Activated CD8-positive, alpha-beta T cell treated with anti-CD3 and anti-CD28 coated beads, Interleukin-2, amount 10 ng/mL, durations not matched to agents 7 days and 5 days (primary cell): ENCODE results near the gene PKNOX2. TPM values are rescaled to one million over a fixed set of nuclear protein-coding genes. Genes with fewer than 3 reads are reported as not detected.

Experiments used
- ATAC-seq: fragments of 150-1000 bp; cut with Tn5 transposase; one replicate; pipeline ENCODE4 v1.10.0; 2021; ENCODE audit warnings: moderate library complexity
- CTCF ChIA-PET: fragments of 350-600 bp; sonication (Branson Sonifier 250); formaldehyde crosslinking; loops from one replicate; lab custom pipeline; 2021; ENCODE audit warnings: antibody characterized with exemption; lab: Charles Lee
- POLR2A ChIA-PET: fragments of 350-600 bp; sonication (Branson Sonifier 250); formaldehyde crosslinking; loops from one replicate; lab custom pipeline; 2021; ENCODE audit warnings: antibody characterized with exemption; lab: Charles Lee
- DNase-seq: peaks from one replicate; pipeline ENCODE4 v3.0.0-alpha.2; 2020
- H3K27ac Mint-ChIP-seq: one replicate; pipeline ENCODE4 v1.8.0; 2021; ENCODE audit warnings: mild to moderate bottlenecking, mixed read lengths
- H3K27me3 Mint-ChIP-seq: one replicate; pipeline ENCODE4 v1.8.0; 2021; ENCODE audit warnings: low read depth, mixed read lengths
- H3K36me3 Mint-ChIP-seq: one replicate; pipeline ENCODE4 v1.8.0; 2021; ENCODE audit warnings: low read depth, mixed read lengths
- H3K4me1 Mint-ChIP-seq: one replicate; pipeline ENCODE4 v1.8.0; 2021; ENCODE audit warnings: low read depth, mixed read lengths
- H3K4me3 Mint-ChIP-seq: one replicate; pipeline ENCODE4 v1.8.0; 2021; ENCODE audit warnings: mild to moderate bottlenecking, mixed read lengths
- H3K9me3 Mint-ChIP-seq: one replicate; pipeline ENCODE4 v1.8.0; 2022; ENCODE audit warnings: mixed read lengths; ENCODE audit not compliant: insufficient read depth
- total RNA-seq, 2 experiments: library from RNA; stranded (reverse); gene quantifications; one replicate each; pipeline ENCODE4 v1.2.3, GENCODE V29; 2021

The PKNOX2 gene
- total RNA-seq, 2 experiments from 2014 or later = not detected

DNA sequence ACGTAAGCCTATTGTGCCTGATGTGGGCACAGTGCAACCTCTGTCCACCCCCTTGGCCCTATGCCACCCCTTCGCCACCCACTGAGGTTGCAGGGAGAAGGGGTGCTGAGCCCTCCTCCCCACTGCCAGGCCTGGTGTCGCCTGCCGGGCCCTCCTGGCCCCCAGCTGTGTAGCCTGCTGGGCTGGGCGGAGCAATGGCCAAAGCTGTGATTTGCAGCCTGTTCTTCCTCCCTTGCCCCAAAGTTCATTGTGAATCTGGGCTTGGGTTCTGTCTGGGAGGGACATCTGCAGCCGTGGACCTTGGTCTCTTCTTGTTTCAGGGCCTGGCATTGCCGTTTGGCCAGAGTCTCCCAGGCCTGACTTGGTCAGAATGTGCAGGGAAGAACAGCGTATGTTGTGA, 121.9 kb downstream of the PKNOX2 start:
- H3K4me3 Mint-ChIP-seq = no peak overlapping the region
- ChIA-PET CTCF (no interaction called here), POLR2A (no interaction called here)
- H3K4me1 Mint-ChIP-seq = no peaks in the 10 kb centered on the region
- DNase-seq (no peak), ATAC-seq (no peak)
- no peaks in the 10 kb centered on the region for H3K9me3 Mint-ChIP-seq
- H3K27me3 Mint-ChIP-seq = peaks cover 5% of the 10 kb centered on the region
- no peak overlapping the region for H3K27ac Mint-ChIP-seq
- H3K36me3 Mint-ChIP-seq = no peaks in the 10 kb centered on the region

DNA sequence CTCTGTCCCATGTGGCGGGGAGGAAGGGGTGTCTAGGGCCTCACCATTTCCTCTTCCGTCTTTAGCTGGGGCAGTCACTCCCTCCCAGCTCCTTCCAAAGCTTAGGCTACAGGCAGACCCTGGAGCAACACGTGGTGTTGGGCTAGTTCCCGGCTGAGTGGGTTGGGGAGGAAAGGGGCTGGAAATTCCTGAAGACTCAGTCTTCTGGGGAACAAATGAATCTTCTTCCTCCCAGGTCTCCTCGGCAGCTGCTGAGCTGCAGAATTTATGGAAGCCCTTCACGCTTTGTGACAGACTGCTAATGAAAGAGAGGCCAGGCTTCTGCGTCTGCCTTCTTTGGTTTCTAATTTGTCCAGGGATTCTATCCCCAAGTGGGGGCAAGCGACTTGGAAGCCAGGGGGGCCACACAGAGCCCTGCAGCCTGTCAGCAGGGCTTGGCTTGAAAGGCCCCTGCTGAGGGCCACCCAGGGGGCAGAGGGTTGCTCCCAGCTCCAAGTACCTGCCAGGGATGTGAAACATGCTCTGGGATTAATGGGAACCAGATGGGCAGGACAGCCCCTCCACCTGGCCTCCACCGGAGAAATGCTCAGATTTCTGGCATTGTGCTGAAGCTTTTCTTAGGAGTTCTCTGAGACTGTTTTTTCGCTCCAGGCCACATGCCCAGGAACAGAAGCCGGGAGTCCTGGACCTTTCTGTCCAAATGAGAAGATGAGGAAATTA, 123.1 kb downstream of the PKNOX2 start:
- Mint-ChIP-seq H3K27me3 (peaks cover 2% of the 10 kb centered on the region), H3K9me3 (no peaks in the 10 kb centered on the region), H3K27ac (no peak overlapping the region), H3K36me3 (no peaks in the 10 kb centered on the region), H3K4me1 (no peaks in the 10 kb centered on the region), H3K4me3 (no peak overlapping the region)
- ChIA-PET CTCF (no interaction called here), POLR2A (no interaction called here)
- no peak for ATAC-seq
- no peak for DNase-seq

DNA sequence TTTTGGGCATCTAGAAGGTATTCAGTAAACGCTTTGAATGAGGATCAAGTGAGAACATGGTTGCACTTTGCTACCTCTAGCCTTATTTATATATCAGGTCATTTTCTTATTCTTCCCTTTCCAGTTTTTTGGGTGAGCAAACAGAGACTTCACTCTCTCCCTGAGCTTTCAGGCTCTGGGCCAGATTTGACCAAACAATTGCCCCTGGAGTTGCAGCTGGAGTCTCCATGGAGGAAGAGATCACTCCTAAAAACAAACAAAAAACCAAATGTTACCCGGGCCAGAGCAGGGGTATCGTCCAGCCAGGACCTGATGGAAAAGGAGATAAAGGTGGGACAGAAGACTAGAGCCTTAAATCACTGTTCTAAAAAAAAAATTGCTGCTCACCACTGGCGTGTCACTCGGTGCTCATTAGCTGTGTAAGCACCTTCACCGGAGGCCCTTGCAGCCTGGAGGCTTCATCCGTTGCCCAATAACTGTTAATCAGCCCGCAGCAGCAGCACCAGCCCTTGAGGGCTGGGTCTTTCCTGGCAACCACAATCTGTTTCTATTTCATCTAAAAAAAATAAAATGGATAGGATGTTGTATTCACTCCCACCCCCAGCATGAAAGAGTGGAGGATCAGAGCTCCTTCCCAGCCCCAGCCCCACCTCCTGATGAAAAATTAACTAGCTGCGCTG, 125.0 kb downstream of the PKNOX2 start:
- DNase-seq = no peak
- ChIA-PET POLR2A (interaction anchor here (0.7 kb wide), 1 partner anchor 146 kb away, joined by 3 read pairs; no protein-coding TSS in a partner anchor), CTCF (no interaction called here)
- ATAC-seq = no peak
- no peaks in the 10 kb centered on the region for H3K9me3 Mint-ChIP-seq
- H3K27ac Mint-ChIP-seq = no peak overlapping the region
- no peaks in the 10 kb centered on the region for H3K36me3 Mint-ChIP-seq
- H3K4me1 Mint-ChIP-seq = no peaks in the 10 kb centered on the region
- peaks cover 8% of the 10 kb centered on the region for H3K27me3 Mint-ChIP-seq
- H3K4me3 Mint-ChIP-seq = no peak overlapping the region

DNA sequence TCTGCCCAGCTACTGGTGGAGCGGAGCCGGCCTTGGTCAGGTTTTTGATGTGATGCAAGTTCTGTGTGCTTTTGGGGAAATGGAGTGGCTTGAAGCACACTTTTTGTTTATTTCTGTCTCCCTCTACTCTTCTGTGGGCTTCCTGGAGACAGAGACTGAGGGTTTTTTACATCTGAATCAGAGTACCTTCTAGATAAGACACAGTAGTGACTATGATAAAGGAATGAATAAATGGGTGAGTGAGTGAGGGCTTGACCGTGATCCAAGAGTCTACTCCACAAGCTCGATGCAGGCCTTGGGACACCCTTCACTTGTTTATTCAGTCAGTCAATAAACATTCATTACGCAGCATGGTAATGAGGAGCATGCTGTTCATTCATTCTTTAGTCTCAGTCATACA, 125.7 kb downstream of the PKNOX2 start:
- Mint-ChIP-seq H3K4me3 (no peak overlapping the region), H3K4me1 (no peaks in the 10 kb centered on the region), H3K36me3 (no peaks in the 10 kb centered on the region), H3K27me3 (peaks cover 8% of the 10 kb centered on the region), H3K27ac (no peak overlapping the region), H3K9me3 (no peaks in the 10 kb centered on the region)
- DNase-seq (no peak), ATAC-seq (no peak)
- ChIA-PET CTCF (interaction anchor here (0.9 kb wide), 1 partner anchor 56 kb away, joined by 3 read pairs; no protein-coding TSS in a partner anchor), POLR2A (no interaction called here)

DNA sequence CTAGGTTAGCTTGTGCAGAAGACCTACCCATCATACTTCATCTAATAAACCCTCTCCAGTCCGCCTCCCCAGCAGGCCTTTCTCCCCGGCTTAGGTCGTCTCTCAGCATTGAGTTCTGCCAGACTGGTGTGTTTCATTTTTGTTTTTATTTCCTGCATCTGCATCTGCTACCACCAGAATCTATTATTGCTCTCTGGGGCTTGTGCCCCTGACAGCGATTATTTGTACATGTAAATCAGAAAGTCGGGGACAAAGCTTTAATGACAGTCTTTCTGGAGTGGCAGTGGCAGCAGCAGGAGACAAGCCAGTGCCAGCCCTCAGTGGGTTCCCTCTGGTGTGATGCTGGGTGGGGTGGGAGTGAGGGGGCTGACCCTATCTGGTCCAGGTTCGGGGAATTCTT, 127.5 kb downstream of the PKNOX2 start:
- H3K27me3 Mint-ChIP-seq = peaks cover 6% of the 10 kb centered on the region

DNA sequence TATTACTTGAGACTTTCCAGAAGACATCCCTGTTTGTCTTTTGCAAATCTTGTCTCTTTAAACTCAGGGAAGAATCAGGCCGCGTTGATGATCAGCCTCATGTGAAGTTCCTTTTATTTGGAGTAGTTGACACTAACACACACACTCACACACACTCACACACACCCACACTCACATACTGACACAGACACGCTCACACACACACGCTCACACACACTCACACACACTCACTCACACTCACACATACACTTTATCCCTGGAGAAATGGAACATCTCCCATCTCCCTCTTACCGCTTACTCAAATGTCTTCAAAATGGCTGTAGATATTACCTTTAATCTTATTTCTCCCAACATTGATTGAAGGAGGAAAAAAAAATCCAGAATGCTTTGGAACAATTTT, 129.0 kb downstream of the PKNOX2 start:
- no peak overlapping the region for H3K27ac Mint-ChIP-seq
- DNase-seq (no peak), ATAC-seq (no peak)
- peaks cover 6% of the 10 kb centered on the region for H3K27me3 Mint-ChIP-seq
- ChIA-PET CTCF (no interaction called here), POLR2A (interaction anchor here (0.5 kb wide), 1 partner anchor 293 kb away, joined by 4 read pairs; no protein-coding TSS in a partner anchor)
- H3K36me3 Mint-ChIP-seq = no peaks in the 10 kb centered on the region
- H3K9me3 Mint-ChIP-seq = no peaks in the 10 kb centered on the region
- H3K4me1 Mint-ChIP-seq = no peaks in the 10 kb centered on the region
- H3K4me3 Mint-ChIP-seq = no peak overlapping the region

More for the DNA sequence above, 127.5 kb downstream of the PKNOX2 start:
- ChIA-PET POLR2A (no interaction called here), CTCF (no interaction called here)
- no peaks in the 10 kb centered on the region for H3K4me1 Mint-ChIP-seq
- DNase-seq = no peak
- no peak overlapping the region for H3K4me3 Mint-ChIP-seq
- no peaks in the 10 kb centered on the region for H3K9me3 Mint-ChIP-seq
- ATAC-seq = no peak
- H3K36me3 Mint-ChIP-seq = no peaks in the 10 kb centered on the region
- H3K27ac Mint-ChIP-seq = no peak overlapping the region

DNA sequence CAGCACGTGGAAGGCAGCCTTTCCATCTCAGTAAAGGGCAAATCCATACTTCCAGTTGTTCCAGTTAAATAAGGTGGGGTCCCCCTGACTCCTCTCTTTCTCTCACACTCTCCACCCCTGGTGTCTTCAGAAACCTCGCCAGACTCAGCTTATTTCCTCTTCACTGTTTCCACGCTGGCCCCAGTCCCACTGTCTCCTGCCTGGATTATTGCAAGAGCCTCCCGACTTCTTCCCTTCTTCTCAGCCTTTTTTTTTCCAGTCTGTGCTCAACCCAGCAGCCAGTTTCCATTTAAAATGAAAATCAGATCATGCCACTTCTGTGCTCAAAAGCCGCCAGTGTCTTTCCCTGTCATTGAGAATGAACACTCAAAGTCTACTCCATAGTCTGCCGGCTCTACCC, 131.4 kb downstream of the PKNOX2 start:
- Mint-ChIP-seq H3K4me1 (no peaks in the 10 kb centered on the region), H3K27me3 (peaks cover 6% of the 10 kb centered on the region), H3K36me3 (no peaks in the 10 kb centered on the region), H3K4me3 (no peak overlapping the region), H3K27ac (no peak overlapping the region), H3K9me3 (no peaks in the 10 kb centered on the region)
- ATAC-seq (no peak), DNase-seq (no peak)
- ChIA-PET POLR2A (no interaction called here), CTCF (no interaction called here)

DNA sequence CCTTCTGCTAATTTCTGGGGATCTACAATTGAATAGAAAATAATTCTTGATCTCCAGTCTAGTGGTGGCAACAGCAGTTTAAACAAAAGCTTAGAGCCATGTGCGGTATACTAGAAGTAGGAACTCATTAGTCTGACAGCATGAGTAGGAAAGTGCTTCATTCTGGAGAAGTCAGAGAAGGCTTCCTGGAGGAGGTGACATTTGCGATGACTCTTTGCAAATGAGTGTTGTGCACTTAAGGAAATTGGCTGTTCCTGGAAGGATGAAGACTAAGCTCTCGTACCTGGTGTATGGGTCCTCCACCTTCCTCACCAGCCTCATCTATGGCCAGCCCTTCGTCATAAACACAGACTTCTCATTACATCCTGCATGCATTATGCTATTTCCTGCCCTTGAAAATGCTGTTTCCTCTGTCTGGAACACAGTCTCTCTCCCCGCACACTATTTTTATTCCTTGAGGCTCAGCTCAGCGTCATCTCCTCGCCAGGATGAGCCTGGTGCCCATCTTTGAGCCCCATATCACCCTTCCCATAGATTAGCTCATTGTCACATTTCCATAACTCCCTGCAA, 132.9 kb downstream of the PKNOX2 start:
- no peak for ATAC-seq
- POLR2A ChIA-PET = no interaction called here
- Mint-ChIP-seq H3K4me3 (no peak overlapping the region), H3K27ac (no peak overlapping the region), H3K36me3 (no peaks in the 10 kb centered on the region), H3K9me3 (no peaks in the 10 kb centered on the region), H3K4me1 (no peaks in the 10 kb centered on the region), H3K27me3 (peaks cover 6% of the 10 kb centered on the region)
- DNase-seq = no peak
- CTCF ChIA-PET = interaction anchor here (1.3 kb wide), 1 partner anchor 132 kb away, joined by 3 read pairs; no protein-coding TSS in a partner anchor

DNA sequence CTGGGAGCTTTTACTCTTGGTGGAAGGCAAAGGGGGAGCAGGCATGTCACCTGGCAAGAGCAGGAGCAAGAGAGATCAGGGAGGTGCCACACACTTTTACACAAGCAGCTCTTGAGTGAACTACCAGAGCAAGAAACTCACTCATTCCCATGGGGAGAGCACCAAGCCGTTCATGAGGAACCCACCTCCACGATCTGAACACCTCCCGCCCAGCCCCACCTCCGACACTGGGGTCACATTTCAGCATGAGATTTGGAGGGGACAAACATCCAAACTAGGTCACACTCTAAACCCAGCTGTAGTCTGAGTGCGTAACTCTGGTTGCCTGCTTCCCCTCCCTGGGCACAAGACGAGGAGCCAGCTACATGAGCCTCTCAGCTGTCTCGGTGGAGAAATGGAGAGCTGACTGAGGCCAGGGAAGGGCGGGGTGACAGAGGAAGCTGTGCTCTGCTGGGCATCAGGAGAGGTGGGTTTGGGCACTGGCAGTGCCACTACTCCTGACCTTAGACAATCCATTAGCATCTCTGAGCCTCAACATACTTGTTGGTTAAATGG, 134.6 kb downstream of the PKNOX2 start:
- Mint-ChIP-seq H3K4me3 (no peak overlapping the region), H3K27ac (no peak overlapping the region), H3K9me3 (no peaks in the 10 kb centered on the region), H3K4me1 (no peaks in the 10 kb centered on the region), H3K36me3 (no peaks in the 10 kb centered on the region), H3K27me3 (peaks cover 3% of the 10 kb centered on the region)
- ChIA-PET POLR2A (interaction anchor here (0.7 kb wide), 1 partner anchor 98 kb away, joined by 3 read pairs; no protein-coding TSS in a partner anchor), CTCF (no interaction called here)
- ATAC-seq = no peak
- no peak for DNase-seq

DNA sequence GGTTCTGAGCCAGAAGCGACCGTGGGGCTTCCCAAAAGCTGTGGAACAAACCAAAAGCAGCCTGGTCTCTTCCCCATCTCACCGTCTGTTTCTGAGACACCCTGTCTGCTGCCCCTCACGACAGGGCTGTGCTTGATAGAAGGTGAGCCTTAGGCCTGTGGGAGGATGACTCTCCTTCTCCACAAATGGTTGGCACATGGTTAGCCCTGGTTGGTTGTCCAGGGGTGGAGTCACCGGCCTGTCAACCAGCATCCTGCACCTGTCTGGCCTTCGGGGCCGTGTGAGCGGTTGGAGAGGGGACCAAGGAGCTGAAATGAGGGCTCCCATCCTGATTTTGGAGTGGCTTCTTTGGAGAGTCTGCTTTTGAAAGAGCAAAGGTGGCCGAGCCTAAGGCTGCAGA, 135.3 kb downstream of the PKNOX2 start:
- DNase-seq = no peak
- H3K4me1 Mint-ChIP-seq = no peaks in the 10 kb centered on the region
- H3K27me3 Mint-ChIP-seq = no peaks in the 10 kb centered on the region
- H3K36me3 Mint-ChIP-seq = no peaks in the 10 kb centered on the region
- CTCF ChIA-PET = no interaction called here
- POLR2A ChIA-PET = interaction anchor here (0.7 kb wide), 1 partner anchor 97 kb away, joined by 3 read pairs; no protein-coding TSS in a partner anchor
- no peak overlapping the region for H3K27ac Mint-ChIP-seq
- no peaks in the 10 kb centered on the region for H3K9me3 Mint-ChIP-seq
- H3K4me3 Mint-ChIP-seq = no peak overlapping the region
- no peak for ATAC-seq

DNA sequence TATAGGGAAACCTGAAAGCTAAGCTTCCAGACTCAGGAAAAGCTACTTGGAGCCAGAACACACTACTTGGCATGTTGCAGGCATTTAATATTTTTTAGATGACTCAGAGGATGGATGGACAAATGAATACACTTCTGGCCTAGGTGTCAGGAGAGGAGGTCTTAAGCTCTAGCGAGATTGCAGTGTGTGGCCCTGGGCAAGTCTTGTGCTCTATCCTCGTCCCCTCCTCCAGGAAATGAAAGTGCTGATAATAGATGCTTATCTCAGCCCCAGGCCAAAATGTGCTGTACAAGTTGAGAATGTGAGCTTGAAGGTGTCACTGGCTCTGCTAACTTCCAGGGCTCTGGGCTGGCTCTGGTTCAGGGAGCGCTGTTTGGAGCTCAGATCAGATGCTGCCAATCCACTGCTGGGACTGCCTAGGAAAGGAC, 136.3 kb downstream of the PKNOX2 start:
- Mint-ChIP-seq H3K27ac (no peak overlapping the region), H3K36me3 (no peaks in the 10 kb centered on the region), H3K27me3 (no peaks in the 10 kb centered on the region), H3K9me3 (no peaks in the 10 kb centered on the region), H3K4me3 (no peak overlapping the region), H3K4me1 (no peaks in the 10 kb centered on the region)
- POLR2A ChIA-PET = no interaction called here
- no peak for ATAC-seq
- DNase-seq = no peak
- CTCF ChIA-PET = no interaction called here

DNA sequence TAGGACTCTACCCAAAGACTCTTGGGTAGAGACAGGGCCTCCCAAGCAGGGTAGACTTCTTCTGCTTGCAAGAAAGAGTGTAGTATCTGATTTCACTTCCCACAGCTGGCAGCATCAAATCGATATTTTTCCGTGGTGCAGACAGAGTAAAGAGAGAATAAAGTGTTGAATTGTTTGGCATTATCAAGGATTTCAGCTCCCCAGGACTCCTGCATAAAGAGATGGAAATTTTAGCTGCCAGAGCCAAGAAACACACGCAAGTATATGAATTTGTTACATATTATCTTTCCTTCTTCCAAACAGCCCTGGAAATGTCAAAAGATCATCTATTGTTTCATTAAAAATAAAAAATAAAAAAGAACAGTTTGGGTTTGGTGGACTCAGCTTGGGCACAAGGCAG, 136.8 kb downstream of the PKNOX2 start:
- Mint-ChIP-seq H3K4me3 (no peak overlapping the region), H3K9me3 (no peaks in the 10 kb centered on the region), H3K4me1 (no peaks in the 10 kb centered on the region), H3K27ac (no peak overlapping the region), H3K27me3 (no peaks in the 10 kb centered on the region), H3K36me3 (no peaks in the 10 kb centered on the region)
- ChIA-PET CTCF (no interaction called here), POLR2A (no interaction called here)
- no peak for ATAC-seq
- no peak for DNase-seq
